ENCODE results near the gene ICAM1.
A peak's percentile ranks its signal among the peaks of the same experiment; 100 is the strongest.

The ICAM1 gene

GRCh38 chr19:10309423-10309822 is 38.5 kb downstream of the ICAM1 start, which contains the start of gene ZGLP1:
ZGLP1 (minus strand) TSS chr19:10309815.
- TF ChIP-seq, protein P1, sequence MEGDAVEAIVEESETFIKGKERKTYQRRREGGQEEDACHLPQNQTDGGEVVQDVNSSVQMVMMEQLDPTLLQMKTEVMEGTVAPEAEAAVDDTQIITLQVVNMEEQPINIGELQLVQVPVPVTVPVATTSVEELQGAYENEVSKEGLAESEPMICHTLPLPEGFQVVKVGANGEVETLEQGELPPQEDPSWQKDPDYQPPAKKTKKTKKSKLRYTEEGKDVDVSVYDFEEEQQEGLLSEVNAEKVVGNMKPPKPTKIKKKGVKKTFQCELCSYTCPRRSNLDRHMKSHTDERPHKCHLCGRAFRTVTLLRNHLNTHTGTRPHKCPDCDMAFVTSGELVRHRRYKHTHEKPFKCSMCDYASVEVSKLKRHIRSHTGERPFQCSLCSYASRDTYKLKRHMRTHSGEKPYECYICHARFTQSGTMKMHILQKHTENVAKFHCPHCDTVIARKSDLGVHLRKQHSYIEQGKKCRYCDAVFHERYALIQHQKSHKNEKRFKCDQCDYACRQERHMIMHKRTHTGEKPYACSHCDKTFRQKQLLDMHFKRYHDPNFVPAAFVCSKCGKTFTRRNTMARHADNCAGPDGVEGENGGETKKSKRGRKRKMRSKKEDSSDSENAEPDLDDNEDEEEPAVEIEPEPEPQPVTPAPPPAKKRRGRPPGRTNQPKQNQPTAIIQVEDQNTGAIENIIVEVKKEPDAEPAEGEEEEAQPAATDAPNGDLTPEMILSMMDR (IDR thresholded peaks at IDR 0.05; ENCODE audit: low read depth, low read length) = no peak
- no peak within 1 kb of the TSS for H3K4me3 ChIP-seq (replicated peaks in 1 of 2; ENCODE audit: low read depth in 2 of 2, low read length in 2 of 2)
- no peak for DNase-seq (ENCODE audit: low read depth in 2 of 2)

DNA sequence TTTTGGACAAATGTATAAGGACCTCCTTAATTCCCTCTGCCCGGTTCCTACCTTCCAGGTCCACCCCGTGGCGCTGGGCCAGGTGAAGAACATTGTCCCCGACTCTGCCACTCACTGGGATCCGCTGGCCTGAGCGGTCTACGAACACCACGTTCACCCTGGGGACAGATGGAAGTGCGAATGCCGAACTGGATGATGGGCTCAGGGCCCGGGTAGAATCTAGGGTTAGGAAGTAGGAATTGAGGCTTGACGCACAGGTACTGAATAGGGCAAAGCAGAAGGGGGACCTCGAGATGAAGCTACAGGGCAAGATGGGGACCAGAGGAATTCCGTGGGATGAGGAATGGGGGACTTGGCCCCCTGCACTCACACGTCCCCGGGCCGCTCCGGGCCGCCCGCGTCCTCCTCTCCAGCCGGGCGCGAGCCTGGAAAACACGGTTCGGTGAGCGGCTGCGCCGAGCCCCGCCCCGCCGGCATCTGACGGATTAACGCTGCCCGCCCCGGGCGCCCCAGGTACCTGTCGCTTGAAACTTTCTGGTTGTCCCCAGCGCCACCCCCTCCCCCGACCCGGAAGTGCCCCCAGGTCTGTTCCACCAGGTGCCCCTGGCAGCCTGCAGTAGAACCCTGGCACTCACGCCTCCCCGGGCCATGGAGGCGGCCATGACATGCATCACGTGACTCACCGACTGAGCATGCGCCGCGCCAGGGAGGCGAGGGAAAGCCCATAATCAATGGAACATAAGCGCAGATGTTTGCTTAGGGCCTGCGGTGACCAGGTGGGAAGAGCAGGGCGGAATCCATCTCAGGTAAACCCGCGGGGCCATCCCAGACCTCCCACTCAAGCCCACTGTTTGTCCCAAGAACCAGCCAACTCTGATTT is 44.7 kb downstream of the ICAM1 start, which contains the start of gene FDX2:
FDX2 (minus strand) TSS at position 681 of the 880 bp plus-strand sequence; CDS start at position 662, 19 bp downstream.
- DNase-seq (ENCODE audit: low read depth in 2 of 2) = peak; percentile 81 to 84
- H3K4me3 ChIP-seq (replicated peaks in 1 of 2; ENCODE audit: low read depth in 2 of 2, low read length in 2 of 2) = peak within 1 kb of the TSS; percentile 61 to 69
- TF ChIP-seq, protein P1 (IDR thresholded peaks at IDR 0.05; ENCODE audit: low read depth, low read length) = no peak

DNA sequence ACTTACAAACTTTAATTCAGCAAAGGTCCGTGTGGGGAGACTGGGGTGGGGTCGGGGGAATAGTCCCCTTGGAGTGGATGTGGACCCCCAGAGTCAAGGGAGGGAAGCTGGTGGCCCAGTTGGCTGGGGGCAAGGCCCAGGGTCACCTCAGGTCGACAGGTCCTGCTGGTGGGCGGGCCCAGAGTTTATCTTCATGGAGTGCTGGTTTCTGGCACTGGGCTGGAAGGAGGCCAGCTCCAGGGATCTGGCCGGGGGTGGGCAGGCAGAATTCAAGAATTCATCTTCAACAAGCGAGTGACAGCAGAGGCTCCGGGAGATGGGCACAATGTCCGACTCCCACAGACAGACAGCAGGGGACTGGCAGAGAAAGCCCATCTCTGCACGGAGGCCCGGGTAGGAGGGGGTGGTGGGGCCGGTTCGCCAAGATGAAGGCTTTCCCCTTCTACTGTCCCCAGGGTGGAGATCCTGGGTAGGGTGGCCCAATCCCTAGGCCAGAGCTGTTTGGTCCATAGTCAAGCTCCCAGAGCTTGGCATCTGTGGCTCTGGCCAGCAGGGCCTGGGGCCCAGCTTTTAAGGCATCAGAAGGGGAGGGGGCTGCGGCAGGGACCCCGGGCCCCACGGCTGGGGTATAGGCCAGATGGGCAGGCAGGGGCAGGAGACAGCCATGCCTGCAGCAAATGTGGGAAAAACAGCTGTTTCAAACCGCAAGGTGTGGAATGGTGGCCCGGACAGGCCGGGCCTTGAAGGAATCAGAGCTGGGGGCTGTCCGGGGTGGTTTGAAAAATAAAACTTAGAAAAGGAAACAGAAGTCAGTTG is 45.5 kb downstream of the ICAM1 start:
- H3K4me3 ChIP-seq (replicated peaks in 1 of 2; ENCODE audit: low read depth in 2 of 2, low read length in 2 of 2) = no peak overlapping the region
- DNase-seq (ENCODE audit: low read depth in 2 of 2) = no peak
- TF ChIP-seq, protein P1 (IDR thresholded peaks at IDR 0.05; ENCODE audit: low read depth, low read length) = no peak

DNA sequence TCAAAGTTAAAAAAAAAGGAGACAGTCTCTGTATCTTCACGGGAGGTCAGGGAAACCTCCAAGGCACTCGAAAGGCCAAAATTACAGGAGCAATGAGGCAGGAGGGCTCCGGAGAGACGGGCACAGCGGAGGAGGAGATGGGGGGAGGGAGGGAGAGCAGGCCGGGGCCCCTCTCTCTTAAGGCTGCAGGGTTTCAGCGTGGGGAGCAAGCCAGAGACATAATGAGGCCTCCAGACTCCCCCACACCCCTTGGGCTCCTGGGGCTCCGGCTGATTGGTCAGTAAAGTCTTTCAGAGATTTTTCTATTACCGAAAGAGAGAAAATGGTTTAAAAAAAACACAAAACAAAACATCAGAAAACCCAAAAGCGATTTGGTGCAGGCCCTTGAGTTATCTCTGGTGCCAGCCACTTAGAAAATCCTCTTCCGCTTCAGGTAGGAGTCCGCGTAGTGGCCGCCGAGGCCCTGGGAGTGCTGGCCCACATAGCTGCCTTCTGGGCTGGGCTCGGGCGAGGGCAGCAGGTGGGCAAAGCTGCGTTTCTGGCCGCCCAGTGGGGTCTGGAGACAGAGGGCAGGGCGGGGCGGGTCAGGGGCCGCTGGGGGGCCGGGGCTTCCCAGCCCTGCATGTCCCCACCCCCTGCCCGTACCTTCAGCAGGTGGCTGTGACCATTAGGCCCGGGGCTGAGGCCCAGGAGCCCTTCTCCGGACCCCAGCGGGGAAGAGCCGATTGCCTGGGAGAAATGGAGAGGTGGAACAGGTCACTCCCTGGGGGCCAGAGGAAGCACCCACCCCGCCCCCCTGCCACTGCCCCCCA is 46.3 kb downstream of the ICAM1 start:
- no peak for DNase-seq (ENCODE audit: low read depth in 2 of 2)
- H3K4me3 ChIP-seq (replicated peaks in 1 of 2; ENCODE audit: low read depth in 2 of 2, low read length in 2 of 2) = no peak overlapping the region
- TF ChIP-seq, protein P1 (IDR thresholded peaks at IDR 0.05; ENCODE audit: low read depth, low read length) = no peak

DNA sequence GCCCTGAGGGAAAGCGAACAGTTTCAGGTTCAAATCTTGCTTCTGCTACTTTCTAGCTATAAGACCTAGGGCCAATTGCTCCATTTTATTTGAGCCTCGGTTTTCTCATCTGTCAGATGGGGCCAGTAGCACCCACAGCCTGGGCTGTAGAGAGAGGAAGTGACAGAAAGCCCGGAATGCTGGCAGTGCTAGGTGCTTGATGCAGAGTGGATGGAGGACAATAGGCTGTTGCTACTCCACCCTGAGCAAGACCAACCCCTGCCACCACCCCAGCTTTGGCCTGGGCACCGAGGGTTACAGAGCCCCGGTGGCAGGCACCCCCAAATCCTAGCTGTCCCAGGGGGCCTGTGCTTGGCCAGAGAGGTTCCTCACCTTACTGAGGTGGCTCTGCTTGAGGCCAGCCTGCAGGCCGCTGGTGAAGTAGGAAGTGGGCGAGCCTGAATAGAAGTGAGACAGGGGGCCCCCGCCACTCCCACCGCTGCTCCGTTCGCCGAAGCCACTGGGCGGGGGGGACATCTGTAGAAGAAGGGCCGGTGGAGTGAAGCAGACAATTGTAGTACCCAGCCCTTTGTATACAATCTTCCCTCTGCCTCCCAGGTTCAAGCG is 47.0 kb downstream of the ICAM1 start:
- H3K4me3 ChIP-seq (replicated peaks in 1 of 2; ENCODE audit: low read depth in 2 of 2, low read length in 2 of 2) = no peak overlapping the region
- TF ChIP-seq, protein P1 (IDR thresholded peaks at IDR 0.05; ENCODE audit: low read depth, low read length) = no peak
- DNase-seq (ENCODE audit: low read depth in 2 of 2) = no peak
